Hippocampal formation (tissue), 2 donors: ENCODE measurements around the gene THBS1.

Experiments
- DNase-seq, 2 donors: peaks; one replicate each; lab custom pipeline; 2025; lab: John Stamatoyannopoulos, UW

THBS1 gene

DNA sequence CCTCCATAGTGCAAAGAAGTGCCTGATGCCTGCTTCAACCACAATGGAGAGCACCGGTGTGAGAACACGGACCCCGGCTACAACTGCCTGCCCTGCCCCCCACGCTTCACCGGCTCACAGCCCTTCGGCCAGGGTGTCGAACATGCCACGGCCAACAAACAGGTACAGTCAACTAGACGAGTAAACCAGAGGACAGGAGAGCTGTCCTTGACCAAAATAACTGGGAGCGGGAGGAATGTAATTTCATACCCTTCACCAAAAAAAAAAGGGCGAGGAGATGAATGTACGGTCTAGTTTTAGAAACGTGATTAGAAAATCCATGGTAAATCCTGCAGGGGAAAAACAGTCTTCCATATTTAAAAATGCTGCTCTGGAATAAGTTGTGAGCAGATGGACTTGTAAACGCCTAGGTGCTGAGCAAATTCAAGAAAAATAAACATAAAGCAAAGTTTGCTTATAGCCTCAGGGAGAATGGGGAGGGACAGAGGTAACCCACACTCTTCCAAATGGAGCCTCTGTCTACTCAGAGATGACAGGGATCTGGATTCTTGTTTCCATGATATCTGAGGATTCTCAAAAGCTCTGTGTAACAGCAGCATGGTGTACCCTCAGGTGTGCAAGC, 8.4 kb downstream of the THBS1 start:
- no peak for DNase-seq

- DNase-seq: no peak
These were observed 9.2 kb downstream of the THBS1 start for GRCh38 chr15:39589815-39590644.

- no peak for DNase-seq
These were observed 10.4 kb downstream of the THBS1 start for GRCh38 chr15:39591141-39591895.

- DNase-seq: no peak
These were observed 11.0 kb downstream of the THBS1 start for GRCh38 chr15:39591896-39592315.

DNA sequence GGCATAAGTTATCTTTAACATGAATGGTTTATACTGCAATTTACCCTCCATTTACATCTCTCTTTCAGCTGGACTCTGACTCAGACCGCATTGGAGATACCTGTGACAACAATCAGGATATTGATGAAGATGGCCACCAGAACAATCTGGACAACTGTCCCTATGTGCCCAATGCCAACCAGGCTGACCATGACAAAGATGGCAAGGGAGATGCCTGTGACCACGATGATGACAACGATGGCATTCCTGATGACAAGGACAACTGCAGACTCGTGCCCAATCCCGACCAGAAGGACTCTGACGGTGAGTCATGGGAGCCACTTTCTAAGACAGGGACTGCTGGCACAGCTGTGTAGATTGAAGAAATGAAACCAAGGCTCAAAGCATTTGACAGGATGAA, 11.6 kb downstream of the THBS1 start:
- no peak for DNase-seq

DNA sequence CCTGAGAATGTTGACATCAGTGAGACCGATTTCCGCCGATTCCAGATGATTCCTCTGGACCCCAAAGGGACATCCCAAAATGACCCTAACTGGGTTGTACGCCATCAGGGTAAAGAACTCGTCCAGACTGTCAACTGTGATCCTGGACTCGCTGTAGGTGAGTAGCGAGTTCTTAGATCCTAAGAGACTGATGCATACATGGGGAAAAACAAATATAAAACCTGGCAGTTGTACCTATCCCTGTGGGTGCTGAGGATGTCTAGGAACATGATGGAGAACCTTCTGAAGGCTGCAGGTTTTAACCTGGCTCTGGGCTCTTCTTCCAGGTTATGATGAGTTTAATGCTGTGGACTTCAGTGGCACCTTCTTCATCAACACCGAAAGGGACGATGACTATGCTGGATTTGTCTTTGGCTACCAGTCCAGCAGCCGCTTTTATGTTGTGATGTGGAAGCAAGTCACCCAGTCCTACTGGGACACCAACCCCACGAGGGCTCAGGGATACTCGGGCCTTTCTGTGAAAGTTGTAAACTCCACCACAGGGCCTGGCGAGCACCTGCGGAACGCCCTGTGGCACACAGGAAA, 12.3 kb downstream of the THBS1 start:
- no peak for DNase-seq

GRCh38 chr15:39593656-39594445, 13.0 kb downstream of the THBS1 start:
- DNase-seq: no peak

DNA sequence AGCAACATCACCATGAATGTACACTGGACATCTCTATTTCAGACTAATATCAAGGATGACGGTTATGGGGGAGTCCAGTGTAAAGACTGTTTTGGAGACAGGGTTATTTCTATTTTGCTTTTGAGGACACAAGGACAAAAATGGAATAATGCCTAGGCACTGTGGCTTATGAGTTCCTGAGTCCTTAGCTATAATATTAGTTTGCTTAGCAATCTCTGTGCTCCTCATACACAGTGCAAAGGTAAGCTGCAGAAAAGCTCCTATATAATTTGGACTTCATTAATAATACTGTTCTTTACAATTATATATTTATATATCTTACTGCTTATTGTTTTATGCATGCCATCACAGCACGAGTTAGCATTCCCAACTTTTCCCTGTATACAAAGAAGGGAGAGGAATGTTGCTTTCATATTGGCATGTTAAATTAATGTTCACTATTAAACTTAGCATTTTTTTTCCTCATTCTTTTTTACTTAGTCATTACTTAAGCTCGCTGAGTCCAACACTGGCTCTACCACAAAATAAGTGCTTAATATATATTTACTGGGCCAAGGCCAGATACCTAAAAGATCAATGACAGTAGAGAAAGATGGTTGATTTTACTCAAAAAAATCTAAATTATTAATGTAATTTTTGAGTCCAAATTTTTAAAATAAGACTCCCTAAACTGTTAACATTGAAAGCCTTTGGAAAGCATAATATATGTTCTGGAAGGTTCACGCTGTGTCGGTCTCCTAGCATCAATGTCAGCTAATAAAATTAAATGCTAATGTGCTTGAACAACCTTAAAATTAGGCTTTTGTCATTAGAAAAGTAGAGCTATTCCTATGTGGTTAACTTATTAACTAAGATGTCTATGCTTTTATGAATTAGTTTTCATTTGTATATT, 13.8 kb downstream of the THBS1 start:
- DNase-seq: no peak

DNA sequence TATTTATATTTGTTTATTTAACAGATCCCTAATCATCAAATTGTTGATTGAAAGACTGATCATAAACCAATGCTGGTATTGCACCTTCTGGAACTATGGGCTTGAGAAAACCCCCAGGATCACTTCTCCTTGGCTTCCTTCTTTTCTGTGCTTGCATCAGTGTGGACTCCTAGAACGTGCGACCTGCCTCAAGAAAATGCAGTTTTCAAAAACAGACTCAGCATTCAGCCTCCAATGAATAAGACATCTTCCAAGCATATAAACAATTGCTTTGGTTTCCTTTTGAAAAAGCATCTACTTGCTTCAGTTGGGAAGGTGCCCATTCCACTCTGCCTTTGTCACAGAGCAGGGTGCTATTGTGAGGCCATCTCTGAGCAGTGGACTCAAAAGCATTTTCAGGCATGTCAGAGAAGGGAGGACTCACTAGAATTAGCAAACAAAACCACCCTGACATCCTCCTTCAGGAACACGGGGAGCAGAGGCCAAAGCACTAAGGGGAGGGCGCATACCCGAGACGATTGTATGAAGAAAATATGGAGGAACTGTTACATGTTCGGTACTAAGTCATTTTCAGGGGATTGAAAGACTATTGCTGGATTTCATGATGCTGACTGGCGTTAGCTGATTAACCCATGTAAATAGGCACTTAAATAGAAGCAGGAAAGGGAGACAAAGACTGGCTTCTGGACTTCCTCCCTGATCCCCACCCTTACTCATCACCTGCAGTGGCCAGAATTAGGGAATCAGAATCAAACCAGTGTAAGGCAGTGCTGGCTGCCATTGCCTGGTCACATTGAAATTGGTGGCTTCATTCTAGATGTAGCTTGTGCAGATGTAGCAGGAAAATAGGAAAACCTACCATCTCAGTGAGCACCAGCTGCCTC, 14.7 kb downstream of the THBS1 start:
- DNase-seq: no peak

GRCh38 chr15:39596358-39597051, 15.6 kb downstream of the THBS1 start:
- no peak for DNase-seq

DNA sequence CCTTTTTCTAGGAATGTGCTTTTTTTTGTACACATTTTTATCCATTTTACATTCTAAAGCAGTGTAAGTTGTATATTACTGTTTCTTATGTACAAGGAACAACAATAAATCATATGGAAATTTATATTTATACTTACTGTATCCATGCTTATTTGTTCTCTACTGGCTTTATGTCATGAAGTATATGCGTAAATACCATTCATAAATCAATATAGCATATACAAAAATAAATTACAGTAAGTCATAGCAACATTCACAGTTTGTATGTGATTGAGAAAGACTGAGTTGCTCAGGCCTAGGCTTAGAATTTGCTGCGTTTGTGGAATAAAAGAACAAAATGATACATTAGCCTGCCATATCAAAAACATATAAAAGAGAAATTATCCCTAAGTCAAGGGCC, 16.5 kb downstream of the THBS1 start:
- no peak for DNase-seq

GRCh38 chr15:39597751-39598185, 16.9 kb downstream of the THBS1 start:
- no peak for DNase-seq

DNA sequence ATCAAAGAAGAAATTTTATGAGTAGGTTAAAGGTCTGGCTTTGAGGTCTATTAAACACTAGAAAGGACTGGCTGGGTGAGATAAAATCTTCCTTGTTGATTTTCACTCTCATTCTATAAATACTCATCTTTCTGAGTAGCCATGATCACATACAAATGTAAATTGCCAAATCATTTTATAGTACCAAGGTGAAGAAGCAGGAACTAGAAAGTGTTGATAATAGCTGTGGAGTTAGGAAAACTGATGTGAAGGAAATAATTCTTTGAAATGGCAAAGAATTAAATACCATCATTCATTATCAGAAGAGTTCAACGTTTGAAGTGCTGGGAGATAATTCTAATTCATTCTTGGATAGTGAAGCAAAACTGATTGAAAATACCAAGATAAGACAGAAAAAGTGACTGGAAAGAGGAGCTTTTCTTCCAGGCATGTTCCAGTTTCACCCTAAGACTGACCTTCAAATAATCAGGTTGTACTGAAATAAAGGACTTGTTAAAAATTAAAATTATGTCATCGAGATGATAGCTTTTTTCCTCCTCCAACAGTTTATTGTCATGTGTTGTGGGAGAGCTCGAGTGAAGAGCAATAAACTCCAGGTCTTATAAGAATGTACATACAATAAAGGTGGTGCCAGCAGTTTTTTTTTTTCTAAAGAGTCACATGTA, 17.4 kb downstream of the THBS1 start:
- no peak for DNase-seq

DNA sequence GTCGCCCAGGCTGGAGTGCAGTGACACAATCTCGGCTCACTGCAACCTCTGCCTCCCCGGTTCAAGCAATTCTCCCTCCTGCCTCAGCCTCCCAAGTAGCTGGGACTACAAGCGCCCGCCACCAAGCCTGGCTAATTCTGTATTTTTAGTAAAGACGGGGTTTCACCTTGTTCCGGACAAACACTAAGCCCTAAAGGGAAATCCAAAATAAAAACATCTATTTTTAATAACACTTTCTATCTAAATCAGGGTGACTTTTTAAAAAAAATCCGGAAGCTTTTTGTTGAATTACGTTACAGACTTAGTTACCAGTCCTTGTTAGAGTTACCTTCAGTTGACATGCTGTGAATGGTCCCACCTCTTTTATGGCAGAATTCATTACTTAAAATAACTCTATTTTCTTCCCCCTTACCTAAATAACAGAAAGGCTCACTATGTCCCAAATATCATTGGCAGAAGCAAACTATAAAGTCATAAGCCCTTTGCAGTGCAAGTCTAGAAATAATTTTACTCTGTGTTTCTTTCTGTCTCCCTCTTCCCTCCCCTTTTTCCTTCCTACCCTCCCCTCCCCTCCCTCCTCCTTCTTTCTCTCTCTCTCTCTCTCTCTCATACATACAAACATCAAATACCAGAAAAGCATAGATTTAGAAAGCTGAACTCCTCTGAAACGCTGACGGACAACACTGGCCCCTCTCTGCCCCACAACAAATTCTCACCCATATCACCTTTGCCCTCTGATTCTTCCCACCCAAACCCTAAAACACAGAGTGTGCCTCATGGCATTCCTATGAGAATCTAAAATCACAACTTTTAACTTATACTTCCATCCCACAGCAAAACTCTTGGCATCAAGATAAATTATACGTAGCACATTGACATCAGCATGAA, 18.3 kb downstream of the THBS1 start:
- DNase-seq: no peak

DNA sequence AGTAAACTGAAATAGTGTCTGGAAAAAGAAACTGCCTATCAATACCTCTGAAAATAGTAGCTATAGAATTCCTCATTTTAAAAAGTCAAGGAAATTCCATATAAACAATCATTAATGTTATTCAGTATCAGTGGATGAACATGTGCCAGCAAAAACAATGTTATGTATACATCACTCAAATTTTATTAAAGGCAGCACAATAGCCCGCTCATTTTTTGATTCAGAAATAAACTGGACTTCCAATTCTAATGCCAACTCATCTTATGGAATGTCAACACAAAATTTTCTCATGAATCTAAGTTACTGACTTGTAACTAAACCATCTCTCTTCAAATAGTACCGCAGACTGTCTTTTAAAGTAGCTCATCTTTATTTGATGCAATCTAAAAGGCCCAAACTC, 19.0 kb downstream of the THBS1 start:
- no peak for DNase-seq

GRCh38 chr15:39602143-39602542, 21.3 kb downstream of the THBS1 start:
- DNase-seq: no peak

GRCh38 chr15:39605146-39605545, 24.3 kb downstream of the THBS1 start:
- DNase-seq: no peak
